ENCODE data around the gene RIN1. TPM values are rescaled to one million over a fixed set of nuclear protein-coding genes. Genes with fewer than 3 reads are reported as not detected.
A peak's percentile ranks its signal among the peaks of the same experiment; 100 is the strongest.
"Not testable (repeated sequence)": the region's sequence is repeated elsewhere in the genome, so short reads cannot be mapped to it uniquely, and the experiment has no call there.

RIN1 gene
- 3.6 TPM for total RNA-seq

- peak; percentile 61 for DNase-seq
These were observed at the start of gene RIN1 for GRCh38 chr11:66336234-66337102. Gene RIN1, minus strand, starts transcription at chr11:66336434. Its CDS starts 32 bp downstream, at chr11:66336402.

GRCh38 chr11:66384316-66384715, 48.1 kb upstream of the RIN1 start:
- not testable (repeated sequence) for DNase-seq

- not testable (repeated sequence) for DNase-seq
These were observed 44.0 kb upstream of the RIN1 start for GRCh38 chr11:66380264-66380663.

- DNase-seq = not testable (repeated sequence)
These were observed 37.6 kb upstream of the RIN1 start for GRCh38 chr11:66373690-66374287.

GRCh38 chr11:66373265-66373664, 37.0 kb upstream of the RIN1 start:
- DNase-seq = no peak

- peak; percentile 10 for DNase-seq
These were observed 35.6 kb upstream of the RIN1 start, which contains the start of gene SLC29A2 for GRCh38 chr11:66371627-66372415. Gene SLC29A2, minus strand, starts transcription at chr11:66371760. Its CDS starts 169 bp downstream, at chr11:66371591.

GRCh38 chr11:66369073-66369894, 33.0 kb upstream of the RIN1 start:
- no peak for DNase-seq

GRCh38 chr11:66368484-66368883, 32.2 kb upstream of the RIN1 start:
- DNase-seq = no peak

- DNase-seq = no peak
These were observed 31.5 kb upstream of the RIN1 start for GRCh38 chr11:66367561-66368312.

- DNase-seq = no peak
These were observed 30.7 kb upstream of the RIN1 start for GRCh38 chr11:66366844-66367477.

- DNase-seq = no peak
These were observed 29.7 kb upstream of the RIN1 start for GRCh38 chr11:66365711-66366619.

GRCh38 chr11:66365166-66365565, 28.9 kb upstream of the RIN1 start:
- DNase-seq = no peak

GRCh38 chr11:66363805-66364535, 27.7 kb upstream of the RIN1 start:
- no peak for DNase-seq

- no peak for DNase-seq
These were observed 27.0 kb upstream of the RIN1 start for GRCh38 chr11:66363187-66363601.

- DNase-seq = no peak
These were observed 26.4 kb upstream of the RIN1 start for GRCh38 chr11:66362481-66363147.

GRCh38 chr11:66361502-66361941, 25.3 kb upstream of the RIN1 start:
- no peak for DNase-seq

- no peak for DNase-seq
These were observed 24.3 kb upstream of the RIN1 start for GRCh38 chr11:66360406-66361073.
